ENCODE measurements around the gene BEND7. TPM values are rescaled to one million over a fixed set of nuclear protein-coding genes. Genes with fewer than 3 reads are reported as not detected.
"Not testable (repeated sequence)": the region's sequence is repeated elsewhere in the genome, so short reads cannot be mapped to it uniquely, and the experiment has no call there.

BEND7 gene
- total RNA-seq, 1 donor from 2014 or later, result 31.1 TPM

- no peaks in the 10 kb centered on the region for H3K9me3 ChIP-seq
- intact Hi-C loops (cut with DNase I), result no loop called here
- ATAC-seq, result no peak
- no peaks in the 10 kb centered on the region for H3K36me3 ChIP-seq
- no peak overlapping the region for H3K27ac ChIP-seq
- H3K27me3 ChIP-seq, result no peaks in the 10 kb centered on the region
- DNase-seq, result no peak
- H3K4me1 ChIP-seq, result no peaks in the 10 kb centered on the region
- TF ChIP-seq CTCF (IDR thresholded peaks at IDR 0.05), result no peak
- no peak overlapping the region for H3K4me3 ChIP-seq
These were observed 112.1 kb downstream of the BEND7 start for GRCh38 chr10:13416760-13417159.

- Histone ChIP-seq H3K27me3 (peaks cover 2% of the 10 kb centered on the region), H3K36me3 (no peaks in the 10 kb centered on the region), H3K9me3 (no peaks in the 10 kb centered on the region), H3K4me1 (no peaks in the 10 kb centered on the region), H3K27ac (no peak overlapping the region), H3K4me3 (no peak overlapping the region)
- peak; percentile 12 for TF ChIP-seq CTCF (IDR thresholded peaks at IDR 0.05)
- DNase-seq (no peak), ATAC-seq (peak; percentile 25)
- intact Hi-C loops (cut with DNase I), result no loop called here
These were observed 114.0 kb downstream of the BEND7 start for GRCh38 chr10:13414855-13415254.

- Histone ChIP-seq H3K4me3 (no peak overlapping the region), H3K36me3 (no peaks in the 10 kb centered on the region), H3K27me3 (peaks cover 6% of the 10 kb centered on the region), H3K9me3 (no peaks in the 10 kb centered on the region), H3K27ac (no peak overlapping the region), H3K4me1 (no peaks in the 10 kb centered on the region)
- intact Hi-C loops (cut with DNase I), result no loop called here
- ATAC-seq (no peak), DNase-seq (no peak)
- TF ChIP-seq CTCF (IDR thresholded peaks at IDR 0.05), result no peak
These were observed 114.7 kb downstream of the BEND7 start for GRCh38 chr10:13414137-13414536.

GRCh38 chr10:13412894-13413293 is 115.9 kb downstream of the BEND7 start:
- no peak for DNase-seq
- Histone ChIP-seq H3K4me3 (no peak overlapping the region), H3K4me1 (no peaks in the 10 kb centered on the region), H3K9me3 (no peaks in the 10 kb centered on the region), H3K27me3 (peaks cover 6% of the 10 kb centered on the region), H3K27ac (no peak overlapping the region), H3K36me3 (no peaks in the 10 kb centered on the region)
- no peak for TF ChIP-seq CTCF (IDR thresholded peaks at IDR 0.05)
- intact Hi-C loops (cut with DNase I), result no loop called here
- ATAC-seq, result no peak

GRCh38 chr10:13404791-13405190 is 124.0 kb downstream of the BEND7 start:
- DNase-seq (no peak), ATAC-seq (no peak)
- Histone ChIP-seq H3K9me3 (no peaks in the 10 kb centered on the region), H3K27ac (no peak overlapping the region), H3K36me3 (no peaks in the 10 kb centered on the region), H3K27me3 (peaks cover 3% of the 10 kb centered on the region), H3K4me1 (no peaks in the 10 kb centered on the region), H3K4me3 (no peak overlapping the region)
- intact Hi-C loops (cut with DNase I), result no loop called here
- TF ChIP-seq CTCF (IDR thresholded peaks at IDR 0.05), result no peak

GRCh38 chr10:13404305-13404759 is 124.5 kb downstream of the BEND7 start:
- Histone ChIP-seq H3K4me3 (no peak overlapping the region), H3K36me3 (no peaks in the 10 kb centered on the region), H3K9me3 (no peaks in the 10 kb centered on the region), H3K27ac (no peak overlapping the region), H3K27me3 (no peaks in the 10 kb centered on the region), H3K4me1 (no peaks in the 10 kb centered on the region)
- DNase-seq, result no peak
- no peak for TF ChIP-seq CTCF (IDR thresholded peaks at IDR 0.05)
- intact Hi-C loops (cut with DNase I), result no loop called here
- no peak for ATAC-seq

- H3K27ac ChIP-seq; intact Hi-C loops (cut with DNase I): not testable (repeated sequence)
These were observed 125.4 kb downstream of the BEND7 start for GRCh38 chr10:13403426-13403825.

More at GRCh38 chr10:13403426-13403825, 125.4 kb downstream of the BEND7 start:
- H3K4me3 ChIP-seq, H3K27me3 ChIP-seq, H3K36me3 ChIP-seq, DNase-seq, H3K4me1 ChIP-seq, H3K9me3 ChIP-seq, ATAC-seq: not testable (repeated sequence)

Measured in upper lobe of right lung (tissue), 1 donor.